ENCODE measurements around the gene NME1. TPM values are rescaled to one million over a fixed set of nuclear protein-coding genes. Genes with fewer than 3 reads are reported as not detected.

The NME1 gene
- total RNA-seq, 2 experiments from 2014 or later: 11.0 to 15.6 TPM

- Mint-ChIP-seq H3K36me3 (ENCODE audit: low read depth) (peaks cover 44% of the 10 kb centered on the region), H3K4me1 (ENCODE audit: low read depth) (peaks cover 13% of the 10 kb centered on the region), H3K27me3 (no peaks in the 10 kb centered on the region), H3K9me3 (no peaks in the 10 kb centered on the region), H3K27ac (no peak overlapping the region), H3K4me3 (no peak overlapping the region)
- Histone ChIP-seq H3K4me3 (ENCODE audit: low read length) (no peak overlapping the region), H3K27me3 (ENCODE audit: control insufficient read depth in 1 of 2, insufficient read depth in 2 of 2, low read length in 2 of 2) (no peaks in the 10 kb centered on the region), H3K36me3 (ENCODE audit: insufficient read depth, low read length) (peaks cover 12% of the 10 kb centered on the region), H3K4me1 (ENCODE audit: insufficient read depth, low read length) (peaks cover 6% of the 10 kb centered on the region), H3K9me3 (ENCODE audit: control insufficient read depth in 1 of 2, insufficient read depth in 1 of 2, low read length in 2 of 2) (no peaks in the 10 kb centered on the region), H3K27ac (ENCODE audit: low read depth in 1 of 2, low read length in 2 of 2) (no peak overlapping the region)
- CTCF ChIA-PET: no interaction called here
- DNase-seq (no peak), ATAC-seq (ENCODE audit: poor library complexity) (no peak)
- no peak for TF ChIP-seq CTCF (IDR thresholded peaks at IDR 0.05)
- intact Hi-C loops (cut with DNase I, micrococcal nuclease): loop anchor here in 1 of 2 experiments (10.0 kb wide), 1 partner anchor 105 kb away; no protein-coding TSS in a partner anchor
- POLR2A ChIA-PET: no interaction called here
These were observed 6.2 kb downstream of the NME1 start for GRCh38 chr17:51159604-51160003.

GRCh38 chr17:51161541-51161940 is 8.2 kb downstream of the NME1 start:
- no peak for TF ChIP-seq CTCF (IDR thresholded peaks at IDR 0.05)
- H3K27ac Mint-ChIP-seq: no peak overlapping the region
- no peak for DNase-seq
- ChIA-PET POLR2A (interaction anchor here (1.4 kb wide), 1 partner anchor 8 kb away, joined by 5 read pairs; the partner anchor contains the start of gene NME1), CTCF (interaction anchor here (1.7 to 2.2 kb wide), 2 partner anchors 8 to 161 kb away, joined by 4 to 10 read pairs; partner anchors contain the start of gene NME1)
- H3K4me3 Mint-ChIP-seq: no peak overlapping the region
- intact Hi-C loops (cut with DNase I, micrococcal nuclease): no loop called here
- no peak overlapping the region for H3K27ac ChIP-seq (ENCODE audit: low read depth in 1 of 2, low read length in 2 of 2)
- no peaks in the 10 kb centered on the region for H3K9me3 Mint-ChIP-seq
- no peak overlapping the region for H3K4me3 ChIP-seq (ENCODE audit: low read length)
- no peaks in the 10 kb centered on the region for H3K9me3 ChIP-seq (ENCODE audit: control insufficient read depth in 1 of 2, insufficient read depth in 1 of 2, low read length in 2 of 2)
- H3K4me1 ChIP-seq (ENCODE audit: insufficient read depth, low read length): peaks cover 9% of the 10 kb centered on the region
- H3K36me3 Mint-ChIP-seq (ENCODE audit: low read depth): peaks cover 58% of the 10 kb centered on the region
- H3K36me3 ChIP-seq (ENCODE audit: insufficient read depth, low read length): peaks cover 12% of the 10 kb centered on the region
- H3K27me3 ChIP-seq (ENCODE audit: control insufficient read depth in 1 of 2, insufficient read depth in 2 of 2, low read length in 2 of 2): no peaks in the 10 kb centered on the region
- no peak for ATAC-seq (ENCODE audit: poor library complexity)
- no peaks in the 10 kb centered on the region for H3K27me3 Mint-ChIP-seq
- peaks cover 15% of the 10 kb centered on the region for H3K4me1 Mint-ChIP-seq (ENCODE audit: low read depth)

GRCh38 chr17:51164911-51165679 is 11.7 kb downstream of the NME1 start:
- CTCF ChIA-PET: interaction anchor here (0.6 to 1.6 kb wide), 4 partner anchors 9 to 12 kb away, joined by 3 to 5 read pairs (median 4); partner anchors contain the start of gene NME1
- intact Hi-C loops (cut with DNase I, micrococcal nuclease): loop anchor here (5.0 kb wide), 4 partner anchors 92 to 458 kb away; partner anchors contain the start of genes ANKRD40 (in 1 of the 2), MBTD1 (in 1 of the 2) and UTP18 (in 1 of the 2)
- H3K4me3 Mint-ChIP-seq: peak overlapping the region; percentile 95
- H3K27ac ChIP-seq (ENCODE audit: low read depth in 1 of 2, low read length in 2 of 2): peak overlapping the region in 1 of 2 donors; percentile 70
- peaks cover 20% of the 10 kb centered on the region for H3K4me1 Mint-ChIP-seq (ENCODE audit: low read depth)
- H3K27me3 ChIP-seq (ENCODE audit: control insufficient read depth in 1 of 2, insufficient read depth in 2 of 2, low read length in 2 of 2): no peaks in the 10 kb centered on the region
- peaks cover 30% of the 10 kb centered on the region for H3K36me3 ChIP-seq (ENCODE audit: insufficient read depth, low read length)
- H3K9me3 Mint-ChIP-seq: no peaks in the 10 kb centered on the region
- H3K4me1 ChIP-seq (ENCODE audit: insufficient read depth, low read length): peaks cover 20% of the 10 kb centered on the region
- H3K36me3 Mint-ChIP-seq (ENCODE audit: low read depth): peaks cover 55% of the 10 kb centered on the region
- H3K27ac Mint-ChIP-seq: peak overlapping the region; percentile 93
- H3K9me3 ChIP-seq (ENCODE audit: control insufficient read depth in 1 of 2, insufficient read depth in 1 of 2, low read length in 2 of 2): no peaks in the 10 kb centered on the region
- POLR2A ChIA-PET: interaction anchor here (0.9 to 2.1 kb wide), 8 partner anchors 10 to 383 kb away, joined by 3 to 16 read pairs (median 4); partner anchors contain the start of genes NME1, SPAG9 and TOB1
- TF ChIP-seq CTCF (IDR thresholded peaks at IDR 0.05): no peak
- no peak for DNase-seq
- peak overlapping the region; percentile 76 for H3K4me3 ChIP-seq (ENCODE audit: low read length)
- ATAC-seq (ENCODE audit: poor library complexity): no peak
- H3K27me3 Mint-ChIP-seq: no peaks in the 10 kb centered on the region
